H1 (cell line): Measurements from ENCODE around the gene ACACB. TPM values are rescaled to one million over a fixed set of nuclear protein-coding genes. Genes with fewer than 3 reads are reported as not detected.

Experiments used
- CTCF ChIA-PET: fragments of 300-600 bp; sonication (Branson Sonifier 250); formaldehyde crosslinking; loops from one replicate; lab custom pipeline; 2021; ENCODE audit not compliant: partially characterized antibody; lab: Charles Lee
- POLR2A ChIA-PET: fragments of 300-600 bp; sonication (Branson Sonifier 250); formaldehyde crosslinking; loops from one replicate; lab custom pipeline; 2021; ENCODE audit warnings: inconsistent platforms; ENCODE audit not compliant: partially characterized antibody; lab: Charles Lee
- DNase-seq, 2 experiments: peaks; one replicate each; pipeline versions ENCODE4 v3.0.0 to v3.0.0-alpha.2; 2010 to 2022; ENCODE audit warnings: low spot score in 2 of 2, low read depth in 1 of 2, mixed read lengths in 1 of 2
- FAIRE-seq: peaks from 2 replicates; lab custom pipeline; 2011; peaks lifted over from hg19 to GRCh38; lab: Jason Lieb, UNC
- H2AFZ ChIP-seq: 2 replicates; pipeline ENCODE4 v1.8.1; 2012; ENCODE audit warnings: low read length, inconsistent platforms
- H2AK5ac ChIP-seq: 2 replicates; pipeline ENCODE4 v1.6.1; 2013; ENCODE audit warnings: low read depth, low read length
- H2BK120ac ChIP-seq: replicated peaks from 2 replicates; pipeline ENCODE3; 2013; ENCODE audit warnings: low read depth, low read length, inconsistent platforms
- H2BK12ac ChIP-seq: 2 replicates; pipeline ENCODE4 v1.6.1; 2013; ENCODE audit warnings: low read depth, low read length
- H2BK15ac ChIP-seq: 2 replicates; pipeline ENCODE4 v1.6.1; 2013; ENCODE audit warnings: low read length
- H2BK20ac ChIP-seq: 2 replicates; pipeline ENCODE4 v1.6.1; 2013; ENCODE audit warnings: low read length
- H2BK5ac ChIP-seq: 2 replicates; pipeline ENCODE4 v1.6.1; 2013; ENCODE audit warnings: low read depth, low read length
- H3K14ac ChIP-seq: 2 replicates; pipeline ENCODE4 v1.6.1; 2013; ENCODE audit warnings: inconsistent platforms; ENCODE audit not compliant: insufficient read length
- H3K18ac ChIP-seq: 2 replicates; pipeline ENCODE4 v1.6.1; 2013; ENCODE audit warnings: low read length; ENCODE audit errors: extremely low read depth
- H3K23ac ChIP-seq: 2 replicates; pipeline ENCODE4 v1.6.1; 2013; ENCODE audit warnings: inconsistent platforms; ENCODE audit not compliant: insufficient read length
- H3K23me2 ChIP-seq: 2 replicates; pipeline ENCODE4 v1.6.1; 2013; ENCODE audit warnings: low read depth, low read length
- H3K27ac ChIP-seq: 2 replicates; pipeline ENCODE4 v1.6.1; 2011; ENCODE audit warnings: low read depth, low read length, inconsistent platforms
- H3K27me3 ChIP-seq, 4 experiments: replicated peaks in 1 of 4; 1 replicate in 1 of 4; 2 replicates in 3 of 4; pipeline versions ENCODE4 v1.6.1 to v1.8.1; 2011 to 2013; ENCODE audit warnings: low read length in 3 of 4, mild to moderate bottlenecking in 3 of 4, inconsistent platforms in 2 of 4, mixed read lengths in 2 of 4, moderate library complexity in 1 of 4; ENCODE audit not compliant: control insufficient read depth in 3 of 4, insufficient read depth in 3 of 4; ENCODE audit errors: extremely low read depth in 1 of 4
- H3K36me3 ChIP-seq, 4 experiments: 2 replicates each; pipeline versions ENCODE4 v1.6.1 to v1.8.1; 2011 to 2013; ENCODE audit warnings: mild to moderate bottlenecking in 4 of 4, low read length in 3 of 4, moderate library complexity in 2 of 4, control low read depth in 1 of 4, inconsistent platforms in 1 of 4; ENCODE audit not compliant: insufficient read depth in 4 of 4, control insufficient read depth in 2 of 4
- H3K4ac ChIP-seq: replicated peaks from 2 replicates; pipeline ENCODE3; 2013; ENCODE audit warnings: low read length, low read depth, mixed read lengths, inconsistent platforms; ENCODE audit not compliant: insufficient read length
- H3K4me1 ChIP-seq, 4 experiments: replicated peaks in 1 of 4; 1 replicate in 1 of 4; 2 replicates in 3 of 4; pipeline versions ENCODE4 v1.6.1 to v1.8.1; 2011 to 2013; ENCODE audit warnings: low read length in 3 of 4, inconsistent platforms in 2 of 4, mixed read lengths in 1 of 4; ENCODE audit not compliant: insufficient read depth in 4 of 4, control insufficient read depth in 3 of 4
- H3K4me2 ChIP-seq, 2 experiments: 2 replicates each; pipeline versions ENCODE4 v1.6.1 to v1.8.1; 2011 to 2013; ENCODE audit warnings: low read depth in 2 of 2, low read length in 2 of 2, control low read depth in 1 of 2, inconsistent platforms in 1 of 2, mild to moderate bottlenecking in 1 of 2; ENCODE audit not compliant: insufficient read depth in 1 of 2
- H3K4me3 ChIP-seq, 4 experiments: fragments of 200-600, 300-600 bp in 1 of 4; sonication (generic), shearing (Covaris generic), sonication (Bioruptor Twin) in 1 of 4; 2 replicates each; pipeline versions ENCODE4 v1.5.1 to v1.8.1; 2011 to 2016; ENCODE audit warnings: low read length in 4 of 4, low read depth in 3 of 4, control low read depth in 2 of 4, inconsistent platforms in 2 of 4, mild to moderate bottlenecking in 2 of 4, mixed read lengths in 1 of 4, moderate library complexity in 1 of 4; ENCODE audit not compliant: insufficient read depth in 2 of 4; ENCODE audit errors: extremely low read depth in 1 of 4
- H3K56ac ChIP-seq: replicated peaks from 2 replicates; pipeline ENCODE3; 2013; ENCODE audit warnings: low read depth, mild to moderate bottlenecking, mixed read lengths, low read length, inconsistent platforms; ENCODE audit not compliant: insufficient read length
- H3K79me1 ChIP-seq: 2 replicates; pipeline ENCODE4 v1.6.1; 2013; ENCODE audit warnings: low read depth, low read length, control low read depth
- H3K79me2 ChIP-seq, 2 experiments: 2 replicates each; pipeline versions ENCODE4 v1.6.1 to v1.8.1; 2012 to 2013; ENCODE audit warnings: low read length in 2 of 2, mild to moderate bottlenecking in 2 of 2, inconsistent platforms in 1 of 2; ENCODE audit not compliant: insufficient read depth in 2 of 2, control insufficient read depth in 1 of 2
- H3K9ac ChIP-seq, 4 experiments: replicated peaks in 1 of 4; 1 replicate in 1 of 4; 2 replicates in 3 of 4; pipeline versions ENCODE4 v1.6.1 to v1.8.1; 2011 to 2013; ENCODE audit warnings: low read depth in 3 of 4, low read length in 3 of 4, control low read depth in 2 of 4, mild to moderate bottlenecking in 2 of 4, moderate library complexity in 2 of 4, inconsistent platforms in 1 of 4; ENCODE audit errors: extremely low read depth in 1 of 4
- H3K9me3 ChIP-seq, 2 experiments: 2 replicates each; pipeline versions ENCODE4 v1.6.1 to v1.8.1; 2012 to 2013; ENCODE audit warnings: mild to moderate bottlenecking in 2 of 2, moderate library complexity in 2 of 2, control low read depth in 1 of 2, inconsistent platforms in 1 of 2, low read depth in 1 of 2, low read length in 1 of 2, mixed read lengths in 1 of 2; ENCODE audit not compliant: insufficient read depth in 2 of 2
- H4K20me1 ChIP-seq, 2 experiments: replicated peaks in 1 of 2; 2 replicates each; pipeline versions ENCODE3 to v1.8.1; 2011 to 2013; ENCODE audit warnings: inconsistent platforms in 2 of 2, low read length in 2 of 2, mild to moderate bottlenecking in 1 of 2; ENCODE audit not compliant: insufficient read depth in 2 of 2, control insufficient read depth in 1 of 2
- H4K5ac ChIP-seq: 2 replicates; pipeline ENCODE4 v1.6.1; 2013; ENCODE audit warnings: low read length, low read depth, mixed read lengths, inconsistent platforms; ENCODE audit not compliant: insufficient read length
- H4K8ac ChIP-seq: 2 replicates; pipeline ENCODE4 v1.8.0; 2013; ENCODE audit warnings: mild to moderate bottlenecking, moderate library complexity, low read length, inconsistent platforms; ENCODE audit not compliant: insufficient read depth; ENCODE audit errors: extremely low read depth
- H4K91ac ChIP-seq: replicated peaks from 2 replicates; pipeline ENCODE3; 2013; ENCODE audit warnings: low read length, mixed read lengths, inconsistent platforms; ENCODE audit not compliant: insufficient read length
- E2F6 ChIP-seq: IDR thresholded peaks from 2 replicates; pipeline ENCODE4 v1.6.1; 2012; ENCODE audit warnings: inconsistent platforms
- HDAC2 ChIP-seq, 2 experiments: fragments of 300-600 bp in 1 of 2; sonication (generic) in 1 of 2; IDR thresholded peaks; 2 replicates each; pipeline ENCODE4 v1.6.1; 2011 to 2012; ENCODE audit warnings: low read depth in 2 of 2, low read length in 2 of 2, mild to moderate bottlenecking in 2 of 2, moderate library complexity in 2 of 2, borderline replicate concordance in 1 of 2, inconsistent platforms in 1 of 2
- KDM1A ChIP-seq: fragments of 200-600, 300-600 bp; sonication (generic); IDR thresholded peaks from 2 replicates; pipeline ENCODE4 v1.7.1; 2016; ENCODE audit warnings: mild to moderate bottlenecking, low read length, borderline replicate concordance
- KDM4A ChIP-seq: IDR thresholded peaks from one replicate; pipeline ENCODE4 v1.7.1; 2012; ENCODE audit warnings: low read depth, mild to moderate bottlenecking, moderate library complexity, low read length, inconsistent platforms; ENCODE audit not compliant: severe bottlenecking
- KDM5A ChIP-seq: fragments of 200-600 bp; IDR thresholded peaks from 2 replicates; pipeline ENCODE4 v1.7.1; 2012; ENCODE audit warnings: mild to moderate bottlenecking, low read length, inconsistent platforms, mixed read lengths
- NRF1 ChIP-seq: IDR thresholded peaks from 2 replicates; pipeline ENCODE4 v1.6.1; 2011; ENCODE audit warnings: mild to moderate bottlenecking, low read depth, low read length, improper control_type of control experiment
- SIN3A ChIP-seq, 2 experiments: IDR thresholded peaks in 1 of 2; conservative IDR thresholded peaks in 1 of 2; 2 replicates each; pipeline ENCODE4 v1.6.1; 2011 to 2012; ENCODE audit warnings: low read length in 2 of 2, improper control_type of control experiment in 1 of 2, low read depth in 1 of 2, mild to moderate bottlenecking in 1 of 2
- SP2 ChIP-seq: IDR thresholded peaks from 2 replicates; pipeline ENCODE4 v1.6.1; 2012; ENCODE audit warnings: mild to moderate bottlenecking, low read length, inconsistent platforms
- SRF ChIP-seq: IDR thresholded peaks from 2 replicates; pipeline ENCODE4 v1.6.1; 2011; ENCODE audit warnings: mild to moderate bottlenecking, low read depth, low read length, moderate library complexity
- TBP ChIP-seq: IDR thresholded peaks from 2 replicates; pipeline ENCODE4 v1.6.1; 2011; ENCODE audit warnings: low read depth, low read length, improper control_type of control experiment
- WGBS, 2 experiments: shearing (Covaris generic) in 1 of 2; methylation state at CpG; one replicate each; pipeline versions ENCODE4 v1.1.6 to v1.1.7; 2013 to 2015; ENCODE audit warnings: low lambda C conversion rate in 2 of 2, mixed read lengths in 2 of 2, inconsistent platforms in 1 of 2, low coverage in 1 of 2, missing lambda C conversion rate in 1 of 2; ENCODE audit not compliant: insufficient replicate concordance in 2 of 2, insufficient coverage in 1 of 2, insufficient read length in 1 of 2; ENCODE audit errors: extremely low coverage in 1 of 2, missing lambda C conversion rate in 1 of 2; 5-methylcytosine and 5-hydroxymethylcytosine counted together
- polyA plus RNA-seq, 7 experiments: library from polyadenylated mRNA; depleted of rRNA in 3 of 7; stranded (reverse) in 5 of 7; unstranded in 2 of 7; fragments of >200 nt in 5 of 7; fragments of 200-250 nt in 2 of 7; gene quantifications; 1 replicate in 5 of 7; 2 replicates in 1 of 7; 4 replicates in 1 of 7; pipeline versions ENCODE4 v1.2.1 to v1.2.3, GENCODE V29; 2011 to 2013; ENCODE audit warnings: missing spikeins in 2 of 7, mixed read lengths in 2 of 7
- total RNA-seq: library from RNA; stranded (reverse); fragmentation: NEBNext Ultra II Directional; extraction: Animal tissue kit (Norgen Biotek cat#: 25700); gene quantifications from 2 replicates; pipeline ENCODE4 v1.2.1, GENCODE V29; 2021

The ACACB gene
- total and polyA plus RNA-seq, 2 of the 8 experiments (the other 6 are each of a cell fraction or from before 2014, with no cell fraction given) = 5.8 to 15.3 TPM

DNA sequence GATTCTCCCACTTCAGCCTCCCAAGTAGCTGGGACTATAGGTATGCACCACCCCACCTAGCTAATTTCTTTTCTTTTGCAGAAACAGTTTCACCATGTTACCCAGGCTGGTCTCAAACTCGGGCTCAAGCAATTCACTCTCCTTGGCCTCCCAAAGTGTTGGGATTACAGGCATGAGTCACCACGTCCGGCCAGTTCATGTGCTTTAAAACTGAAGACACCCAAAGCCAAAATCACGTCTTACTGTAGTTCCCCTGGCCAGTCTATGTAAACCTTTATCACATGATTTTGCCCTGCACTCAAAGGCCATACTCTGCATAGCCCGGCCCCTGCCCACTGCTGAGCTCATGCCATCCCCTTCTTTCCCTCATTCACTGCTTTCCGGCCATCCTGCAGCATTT, 27.6 kb upstream of the ACACB start:
- Histone ChIP-seq H2BK12ac (no peak overlapping the region), H3K18ac (no peak overlapping the region), H3K9ac (no peak overlapping the region), H3K4me2 (no peak overlapping the region), H3K4ac (no peak overlapping the region), H2AK5ac (no peak overlapping the region), H3K9me3 (no peaks in the 10 kb centered on the region), H3K56ac (no peak overlapping the region), H3K4me3 (no peak overlapping the region), H3K4me1 (peaks cover 0 to 7% (median 2%) of the 10 kb centered on the region in 4 experiments; a peak in 2 of 7 replicates), H2BK120ac (no peak overlapping the region), H4K20me1 (peaks cover 0 to 1% of the 10 kb centered on the region in 2 experiments), H3K23me2 (0 out of 2 replicates have a peak, but pooled peaks cover 3% of the 10 kb centered on the region), H4K91ac (no peak overlapping the region), H2BK20ac (no peak overlapping the region), H2BK5ac (no peak overlapping the region), H4K5ac (no peak overlapping the region), H3K27ac (no peak overlapping the region), H3K79me1 (no peaks in the 10 kb centered on the region; the same call in 1 of the 2 replicates), H3K14ac (no peak overlapping the region), H3K36me3 (peaks cover 0 to 19% (median 4%) of the 10 kb centered on the region in 4 experiments; a peak in 7 of 8 replicates), H3K27me3 (peaks cover 0 to 8% (median 5%) of the 10 kb centered on the region in 4 experiments; a peak in 5 of 7 replicates), H4K8ac (no peak overlapping the region), H3K79me2 (peaks cover 0 to 4% of the 10 kb centered on the region in 2 experiments; a peak in 1 of 4 replicates), H2BK15ac (no peak overlapping the region), H3K23ac (no peak overlapping the region), H2AFZ (no peak overlapping the region)
- TF ChIP-seq SP2 = no peak
- TF ChIP-seq E2F6 = no peak
- TF ChIP-seq KDM5A = no peak
- no peak for TF ChIP-seq TBP
- TF ChIP-seq KDM4A = no peak
- TF ChIP-seq HDAC2 (IDR thresholded peaks at IDR 0.05; ENCODE audit: borderline replicate concordance in 1 of 2, low read depth in 2 of 2, low read length in 2 of 2) = no peak
- TF ChIP-seq NRF1 = no peak
- no peak for TF ChIP-seq SIN3A (conservative IDR thresholded peaks at IDR 0.05 in 1 of 2, IDR thresholded peaks at IDR 0.05 in 1 of 2; ENCODE audit: low read depth in 1 of 2, low read length in 2 of 2)
- TF ChIP-seq SRF = no peak
- TF ChIP-seq KDM1A = no peak
- FAIRE-seq = no peak
- POLR2A ChIA-PET = no interaction called here
- CTCF ChIA-PET = interaction anchor here (1.2 kb wide), 1 partner anchor 27 kb away, joined by 3 read pairs; no protein-coding TSS in a partner anchor
- WGBS, 2 experiments = 86% methylated on average over 6 of the region's 6 CpGs; no CpG with 5 or more reads in 1 of the 2 experiments
- no peak for DNase-seq
